Caco-2 (cell line): ENCODE data around the gene KLHL13. TPM values are rescaled to one million over a fixed set of nuclear protein-coding genes. Genes with fewer than 3 reads are reported as not detected.

Experiments
- BruUV-seq: library from RNA; stranded (reverse); fragments of 400-500 nt; replicated peaks from 2 replicates; lab custom pipeline; 2021; lab: Mats Ljungman, UMichigan
- CTCF ChIA-PET: fragments of 300-600 bp; sonication (Branson Sonifier 250); formaldehyde crosslinking; loops from one replicate; lab custom pipeline; 2022; ENCODE audit warnings: antibody characterized with exemption; lab: Charles Lee
- POLR2A ChIA-PET: fragments of 300-600 bp; sonication (Branson Sonifier 250); formaldehyde crosslinking; loops from one replicate; lab custom pipeline; 2022; ENCODE audit warnings: antibody characterized with exemption; lab: Charles Lee
- DNase-seq, 2 experiments: peaks; one replicate each; pipeline versions ENCODE4 v3.0.0 to v3.0.0-alpha.2; 2020 to 2022
- H3K27me3 ChIP-seq: replicated peaks from 2 replicates; pipeline ENCODE4 v1.6.0; 2011; ENCODE audit warnings: low read length; ENCODE audit not compliant: control insufficient read depth, insufficient read depth
- H3K36me3 ChIP-seq: 2 replicates; pipeline ENCODE4 v1.5.1; 2011; ENCODE audit warnings: low read length; ENCODE audit not compliant: control insufficient read depth, insufficient read depth
- H3K4me1 ChIP-seq: fragments of 250-450 bp; sonication (Bioruptor Pico); 2 replicates; pipeline ENCODE4 v1.5.1; 2020; ENCODE audit warnings: mild to moderate bottlenecking
- H3K4me3 ChIP-seq: 2 replicates; pipeline ENCODE4 v1.5.1; 2011; ENCODE audit warnings: low read depth, mild to moderate bottlenecking, control low read depth, low read length
- H3K9me3 ChIP-seq: fragments of 250-450 bp; sonication (Bioruptor Pico); 2 replicates; pipeline ENCODE4 v1.5.1; 2020; ENCODE audit warnings: mild to moderate bottlenecking, moderate library complexity
- H3K27ac Mint-ChIP-seq: one replicate; pipeline ENCODE4 v1.8.0; 2022; ENCODE audit warnings: mixed read lengths; ENCODE audit not compliant: unreplicated experiment
- H3K27me3 Mint-ChIP-seq: one replicate; pipeline ENCODE4 v1.8.0; 2022; ENCODE audit warnings: mixed read lengths; ENCODE audit not compliant: insufficient read depth, unreplicated experiment
- H3K36me3 Mint-ChIP-seq: one replicate; pipeline ENCODE4 v1.8.0; 2022; ENCODE audit warnings: mild to moderate bottlenecking, mixed read lengths; ENCODE audit not compliant: insufficient read depth, unreplicated experiment
- H3K4me1 Mint-ChIP-seq: one replicate; pipeline ENCODE4 v1.8.0; 2022; ENCODE audit warnings: low read depth, mixed read lengths; ENCODE audit not compliant: unreplicated experiment
- H3K4me3 Mint-ChIP-seq: one replicate; pipeline ENCODE4 v1.8.0; 2022; ENCODE audit warnings: mild to moderate bottlenecking, moderate library complexity, mixed read lengths; ENCODE audit not compliant: unreplicated experiment
- H3K9me3 Mint-ChIP-seq: one replicate; pipeline ENCODE4 v1.8.0; 2022; ENCODE audit warnings: mixed read lengths; ENCODE audit not compliant: unreplicated experiment
- intact Hi-C: fragments of 100-400 bp; cut with micrococcal nuclease; formaldehyde crosslinking; loops from one replicate; pipeline ENCODE4 v1.10.0; 2022; ENCODE audit not compliant: unreplicated experiment
- total RNA-seq: library from RNA; stranded (reverse); gene quantifications from 2 replicates; pipeline ENCODE4 v1.2.3, GENCODE V29; 2022
- TF ChIP-seq, protein P1 (sequence below), 2 experiments: fragments of 200-600 bp in 1 of 2; IDR thresholded peaks; 1 replicate in 1 of 2; 2 replicates in 1 of 2; pipeline versions ENCODE4 v1.5.1 to v1.8.0; 2011 to 2022; ENCODE audit warnings: antibody characterized with exemption in 1 of 2, control low read depth in 1 of 2, inconsistent platforms in 1 of 2, low read depth in 1 of 2, low read length in 1 of 2, mild to moderate bottlenecking in 1 of 2, moderate library complexity in 1 of 2; ENCODE audit not compliant: insufficient read depth in 1 of 2, severe bottlenecking in 1 of 2, unreplicated experiment in 1 of 2

The KLHL13 gene
- total RNA-seq, 1 experiment from 2014 or later, result 9.1 TPM

- intact Hi-C loops, result no loop called here
- TF ChIP-seq, protein P1, sequence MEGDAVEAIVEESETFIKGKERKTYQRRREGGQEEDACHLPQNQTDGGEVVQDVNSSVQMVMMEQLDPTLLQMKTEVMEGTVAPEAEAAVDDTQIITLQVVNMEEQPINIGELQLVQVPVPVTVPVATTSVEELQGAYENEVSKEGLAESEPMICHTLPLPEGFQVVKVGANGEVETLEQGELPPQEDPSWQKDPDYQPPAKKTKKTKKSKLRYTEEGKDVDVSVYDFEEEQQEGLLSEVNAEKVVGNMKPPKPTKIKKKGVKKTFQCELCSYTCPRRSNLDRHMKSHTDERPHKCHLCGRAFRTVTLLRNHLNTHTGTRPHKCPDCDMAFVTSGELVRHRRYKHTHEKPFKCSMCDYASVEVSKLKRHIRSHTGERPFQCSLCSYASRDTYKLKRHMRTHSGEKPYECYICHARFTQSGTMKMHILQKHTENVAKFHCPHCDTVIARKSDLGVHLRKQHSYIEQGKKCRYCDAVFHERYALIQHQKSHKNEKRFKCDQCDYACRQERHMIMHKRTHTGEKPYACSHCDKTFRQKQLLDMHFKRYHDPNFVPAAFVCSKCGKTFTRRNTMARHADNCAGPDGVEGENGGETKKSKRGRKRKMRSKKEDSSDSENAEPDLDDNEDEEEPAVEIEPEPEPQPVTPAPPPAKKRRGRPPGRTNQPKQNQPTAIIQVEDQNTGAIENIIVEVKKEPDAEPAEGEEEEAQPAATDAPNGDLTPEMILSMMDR (IDR thresholded peaks at IDR 0.05; ENCODE audit: insufficient read depth in 1 of 2, low read depth in 1 of 2, low read length in 1 of 2, severe bottlenecking in 1 of 2, unreplicated experiment in 1 of 2), result no peak
- H3K27ac Mint-ChIP-seq, result no peak overlapping the region
- no peaks in the 10 kb centered on the region for H3K36me3 Mint-ChIP-seq
- no peaks in the 10 kb centered on the region for H3K27me3 Mint-ChIP-seq
- Histone ChIP-seq H3K4me1 (no peaks in the 10 kb centered on the region), H3K4me3 (no peak overlapping the region), H3K27me3 (no peaks in the 10 kb centered on the region), H3K36me3 (no peaks in the 10 kb centered on the region), H3K9me3 (no peaks in the 10 kb centered on the region)
- H3K4me3 Mint-ChIP-seq, result no peak overlapping the region
- H3K4me1 Mint-ChIP-seq, result peaks cover 11% of the 10 kb centered on the region
- POLR2A ChIA-PET, result no interaction called here
- DNase-seq, result no peak
- H3K9me3 Mint-ChIP-seq, result no peaks in the 10 kb centered on the region
- CTCF ChIA-PET, result no interaction called here
- BruUV-seq, result no TSS peak
These were observed 42.4 kb downstream of the KLHL13 start for GRCh38 chrX:118074196-118074595.

GRCh38 chrX:118066867-118067515, 49.6 kb downstream of the KLHL13 start:
- H3K36me3 Mint-ChIP-seq, result no peaks in the 10 kb centered on the region
- TF ChIP-seq, protein P1 (IDR thresholded peaks at IDR 0.05; ENCODE audit: insufficient read depth in 1 of 2, low read depth in 1 of 2, low read length in 1 of 2, severe bottlenecking in 1 of 2, unreplicated experiment in 1 of 2), result no peak
- no peaks in the 10 kb centered on the region for H3K27me3 Mint-ChIP-seq
- Histone ChIP-seq H3K27me3 (no peaks in the 10 kb centered on the region), H3K4me1 (no peaks in the 10 kb centered on the region), H3K36me3 (no peaks in the 10 kb centered on the region), H3K4me3 (no peak overlapping the region), H3K9me3 (no peaks in the 10 kb centered on the region)
- no TSS peak for BruUV-seq
- ChIA-PET POLR2A (no interaction called here), CTCF (no interaction called here)
- no peak overlapping the region for H3K4me3 Mint-ChIP-seq
- intact Hi-C loops, result no loop called here
- H3K27ac Mint-ChIP-seq, result no peak overlapping the region
- DNase-seq, result no peak
- H3K4me1 Mint-ChIP-seq, result no peaks in the 10 kb centered on the region
- no peaks in the 10 kb centered on the region for H3K9me3 Mint-ChIP-seq

- Mint-ChIP-seq H3K36me3 (no peaks in the 10 kb centered on the region), H3K4me3 (no peak overlapping the region), H3K27ac (no peak overlapping the region), H3K4me1 (no peaks in the 10 kb centered on the region), H3K27me3 (no peaks in the 10 kb centered on the region), H3K9me3 (no peaks in the 10 kb centered on the region)
- Histone ChIP-seq H3K4me1 (no peaks in the 10 kb centered on the region), H3K9me3 (no peaks in the 10 kb centered on the region), H3K36me3 (no peaks in the 10 kb centered on the region), H3K4me3 (no peak overlapping the region), H3K27me3 (no peaks in the 10 kb centered on the region)
- intact Hi-C loops, result no loop called here
- no TSS peak for BruUV-seq
- TF ChIP-seq, protein P1 (IDR thresholded peaks at IDR 0.05; ENCODE audit: insufficient read depth in 1 of 2, low read depth in 1 of 2, low read length in 1 of 2, severe bottlenecking in 1 of 2, unreplicated experiment in 1 of 2), result no peak
- POLR2A ChIA-PET, result no interaction called here
- DNase-seq, result no peak
- CTCF ChIA-PET, result no interaction called here
These were observed 53.6 kb downstream of the KLHL13 start for GRCh38 chrX:118062817-118063615.
